B cell (primary cell): ENCODE data around the gene PREB. TPM values are rescaled to one million over a fixed set of nuclear protein-coding genes. Genes with fewer than 3 reads are reported as not detected.

Experiments
- ATAC-seq: fragments of 200-7000 bp; cut with Tn5 transposase; one replicate; pipeline ENCODE4 v1.10.0; 2021; ENCODE audit warnings: low read depth, mild to moderate bottlenecking, moderate number of reproducible peaks, moderate library complexity
- CTCF ChIA-PET: fragments of 350-600 bp; sonication (Branson Sonifier 250); formaldehyde crosslinking; loops from one replicate; lab custom pipeline; 2021; ENCODE audit warnings: antibody characterized with exemption, inconsistent platforms; lab: Charles Lee
- POLR2A ChIA-PET: fragments of 350-600 bp; sonication (Branson Sonifier 250); formaldehyde crosslinking; loops from one replicate; lab custom pipeline; 2021; ENCODE audit warnings: antibody characterized with exemption; lab: Charles Lee
- DNase-seq: peaks from one replicate; pipeline ENCODE4 v3.0.0; 2013
- H2AFZ ChIP-seq: 2 replicates; pipeline ENCODE4 v1.6.1; 2012; ENCODE audit warnings: mild to moderate bottlenecking, low read depth, low read length; ENCODE audit not compliant: insufficient read depth, poor library complexity, severe bottlenecking
- H3K27ac ChIP-seq, 2 donors: 1 replicate in 1 of 2; 2 replicates in 1 of 2; pipeline ENCODE4 v1.5.1; 2012 to 2013; ENCODE audit warnings: low read length in 2 of 2, mild to moderate bottlenecking in 2 of 2, moderate library complexity in 1 of 2
- H3K27me3 ChIP-seq, 4 experiments: fragments of 200-600 bp in 1 of 4; sonication (generic) in 1 of 4; replicated peaks in 1 of 4; 1 replicate in 2 of 4; 2 replicates in 2 of 4; pipeline versions ENCODE4 v1.6.1 to v1.7.0; 2013 to 2016; ENCODE audit warnings: low read length in 3 of 4, mild to moderate bottlenecking in 2 of 4, mixed read lengths in 1 of 4, moderate library complexity in 1 of 4; ENCODE audit not compliant: insufficient read depth in 4 of 4, control insufficient read depth in 3 of 4; ENCODE audit errors: control extremely low read depth in 1 of 4
- H3K36me3 ChIP-seq, 2 experiments: replicated peaks in 1 of 2; 1 replicate in 1 of 2; 2 replicates in 1 of 2; pipeline versions ENCODE4 v1.6.1 to v1.7.1; 2013; ENCODE audit warnings: low read length in 1 of 2; ENCODE audit not compliant: insufficient read depth in 2 of 2, control insufficient read depth in 1 of 2; ENCODE audit errors: control extremely low read depth in 1 of 2, extremely low read depth in 1 of 2
- H3K4me1 ChIP-seq, 2 donors: fragments of 200-600 bp in 1 of 2; sonication (generic) in 1 of 2; 1 replicate in 1 of 2; 2 replicates in 1 of 2; pipeline versions ENCODE4 v1.5.1 to v1.6.1; 2013 to 2017; ENCODE audit warnings: low read length in 2 of 2; ENCODE audit not compliant: control insufficient read depth in 2 of 2, insufficient read depth in 2 of 2
- H3K4me2 ChIP-seq: replicated peaks from 2 replicates; pipeline ENCODE3; 2012; ENCODE audit warnings: mild to moderate bottlenecking, low read depth, low read length; ENCODE audit not compliant: poor library complexity, severe bottlenecking
- H3K4me3 ChIP-seq, 5 experiments: fragments of 200-600 bp in 1 of 5; sonication (generic) in 1 of 5; 1 replicate in 3 of 5; 2 replicates in 2 of 5; pipeline versions ENCODE4 v1.5.1 to v1.7.0; 2011 to 2016; ENCODE audit warnings: low read length in 4 of 5, mild to moderate bottlenecking in 4 of 5, low read depth in 2 of 5, control low read depth in 1 of 5, moderate library complexity in 1 of 5; ENCODE audit not compliant: insufficient read depth in 1 of 5; ENCODE audit errors: control extremely low read depth in 1 of 5, extremely low read depth in 1 of 5
- H3K79me2 ChIP-seq: fragments of 200-600 bp; sonication (generic); one replicate; pipeline ENCODE4 v1.6.0; 2016; ENCODE audit warnings: low read length; ENCODE audit not compliant: control insufficient read depth, insufficient read depth
- H3K9ac ChIP-seq: fragments of 200-600 bp; sonication (generic); 2 replicates; pipeline ENCODE4 v1.6.1; 2017; ENCODE audit warnings: mild to moderate bottlenecking, low read length, moderate library complexity
- H3K9me3 ChIP-seq, 3 donors: one replicate each; pipeline versions ENCODE4 v1.6.1 to v1.7.1; 2013; ENCODE audit warnings: low read length in 2 of 3; ENCODE audit not compliant: control insufficient read depth in 2 of 3, insufficient read depth in 1 of 3; ENCODE audit errors: control extremely low read depth in 1 of 3
- H4K20me1 ChIP-seq: 2 replicates; pipeline ENCODE4 v1.6.0; 2012; ENCODE audit warnings: mild to moderate bottlenecking, low read length; ENCODE audit not compliant: insufficient read depth, control insufficient read depth, poor library complexity, severe bottlenecking
- H3K27ac Mint-ChIP-seq: one replicate; pipeline ENCODE4 v1.8.0; 2021; ENCODE audit warnings: mixed read lengths
- H3K27me3 Mint-ChIP-seq: one replicate; pipeline ENCODE4 v1.8.0; 2021; ENCODE audit warnings: mixed read lengths
- H3K4me1 Mint-ChIP-seq: one replicate; pipeline ENCODE4 v1.8.0; 2021; ENCODE audit warnings: mixed read lengths
- H3K4me3 Mint-ChIP-seq: one replicate; pipeline ENCODE4 v1.8.0; 2021; ENCODE audit warnings: mixed read lengths
- H3K9me3 Mint-ChIP-seq: one replicate; pipeline ENCODE4 v1.8.0; 2022; ENCODE audit warnings: mixed read lengths; ENCODE audit not compliant: insufficient read depth
- CTCF ChIP-seq: fragments of 200-600 bp; IDR thresholded peaks from one replicate; pipeline ENCODE4 v1.8.0; 2022; ENCODE audit warnings: antibody characterized with exemption, mild to moderate bottlenecking
- EZH2 ChIP-seq: IDR thresholded peaks from 2 replicates; pipeline ENCODE4 v1.6.1; 2012; ENCODE audit warnings: borderline replicate concordance, low read depth, mild to moderate bottlenecking, moderate library complexity, low read length; ENCODE audit not compliant: insufficient read depth, poor library complexity, severe bottlenecking
- WGBS: methylation state at CpG from one replicate; pipeline ENCODE4 v1.1.5; 2013; ENCODE audit warnings: missing lambda C conversion rate; ENCODE audit not compliant: insufficient coverage; 5-methylcytosine and 5-hydroxymethylcytosine counted together
- intact Hi-C: fragments of 100-400 bp; cut with micrococcal nuclease; formaldehyde crosslinking; loops from one replicate; pipeline ENCODE4 v1.10.0; 2022
- polyA plus RNA-seq: library from polyadenylated mRNA; depleted of rRNA; stranded (reverse); fragments of >200 nt; gene quantifications from 2 replicates; pipeline ENCODE4 v1.2.3, GENCODE V29; 2012
- total RNA-seq, 2 donors: library from RNA; stranded (reverse); fragments of 120-200 nt in 1 of 2; gene quantifications; 1 replicate in 1 of 2; 2 replicates in 1 of 2; pipeline versions ENCODE4 v1.2.3 to v1.2.4, GENCODE V29; 2013 to 2022

PREB gene
- total and polyA plus RNA-seq, 2 donors (not counting 1 experiment from before 2014, with no cell fraction given) = 46.0 to 88.9 TPM

DNA sequence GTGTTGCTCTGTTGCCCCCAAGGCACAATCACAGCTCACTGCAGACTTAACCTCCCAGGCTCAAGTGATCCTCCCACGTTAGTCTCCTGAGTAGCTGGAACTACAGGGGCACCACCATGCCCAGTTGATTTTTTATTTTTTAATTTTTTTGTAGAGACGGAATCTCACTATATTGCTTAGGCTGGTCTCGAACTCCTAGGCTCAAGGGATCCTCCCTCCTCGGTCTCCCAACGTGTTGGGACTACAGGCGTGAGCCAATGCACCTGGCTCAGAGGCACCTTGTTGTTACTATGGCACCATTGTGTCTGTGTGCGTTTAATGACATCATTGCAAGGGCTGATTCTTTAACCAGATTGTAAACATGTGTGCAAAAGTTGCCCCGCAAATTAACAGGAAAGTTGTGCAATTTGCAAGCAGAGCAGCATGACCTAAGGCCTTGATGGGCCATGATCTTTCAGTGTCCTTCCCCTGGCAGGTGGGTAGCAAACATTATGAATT lies 37.0 kb upstream of the PREB start:
- H3K9me3 Mint-ChIP-seq = no peaks in the 10 kb centered on the region
- H3K27me3 Mint-ChIP-seq = peaks cover under 1% of the 10 kb centered on the region
- Histone ChIP-seq H2AFZ (no peak overlapping the region), H3K27ac (no peak overlapping the region), H3K9me3 (no peaks in the 10 kb centered on the region), H3K9ac (no peak overlapping the region), H3K79me2 (no peaks in the 10 kb centered on the region), H3K27me3 (peaks cover 0 to 3% (median 0%) of the 10 kb centered on the region in 4 experiments), H3K36me3 (no peaks in the 10 kb centered on the region), H3K4me2 (no peak overlapping the region), H3K4me3 (no peak overlapping the region), H4K20me1 (no peaks in the 10 kb centered on the region), H3K4me1 (peaks cover 7 to 10% of the 10 kb centered on the region in 2 donors)
- ATAC-seq (no peak), DNase-seq (no peak)
- H3K27ac Mint-ChIP-seq = no peak overlapping the region
- intact Hi-C loops = no loop called here
- peaks cover 7% of the 10 kb centered on the region for H3K4me1 Mint-ChIP-seq
- 87% methylated on average over 7 of the region's 8 CpGs for WGBS
- no peak overlapping the region for H3K4me3 Mint-ChIP-seq
- ChIA-PET CTCF (interaction anchor here (0.7 to 2.1 kb wide), 9 partner anchors 12 to 212 kb away, joined by 3 to 10 read pairs (median 5); no protein-coding TSS in a partner anchor), POLR2A (no interaction called here)
- TF ChIP-seq EZH2 (no peak), CTCF (no peak)

DNA sequence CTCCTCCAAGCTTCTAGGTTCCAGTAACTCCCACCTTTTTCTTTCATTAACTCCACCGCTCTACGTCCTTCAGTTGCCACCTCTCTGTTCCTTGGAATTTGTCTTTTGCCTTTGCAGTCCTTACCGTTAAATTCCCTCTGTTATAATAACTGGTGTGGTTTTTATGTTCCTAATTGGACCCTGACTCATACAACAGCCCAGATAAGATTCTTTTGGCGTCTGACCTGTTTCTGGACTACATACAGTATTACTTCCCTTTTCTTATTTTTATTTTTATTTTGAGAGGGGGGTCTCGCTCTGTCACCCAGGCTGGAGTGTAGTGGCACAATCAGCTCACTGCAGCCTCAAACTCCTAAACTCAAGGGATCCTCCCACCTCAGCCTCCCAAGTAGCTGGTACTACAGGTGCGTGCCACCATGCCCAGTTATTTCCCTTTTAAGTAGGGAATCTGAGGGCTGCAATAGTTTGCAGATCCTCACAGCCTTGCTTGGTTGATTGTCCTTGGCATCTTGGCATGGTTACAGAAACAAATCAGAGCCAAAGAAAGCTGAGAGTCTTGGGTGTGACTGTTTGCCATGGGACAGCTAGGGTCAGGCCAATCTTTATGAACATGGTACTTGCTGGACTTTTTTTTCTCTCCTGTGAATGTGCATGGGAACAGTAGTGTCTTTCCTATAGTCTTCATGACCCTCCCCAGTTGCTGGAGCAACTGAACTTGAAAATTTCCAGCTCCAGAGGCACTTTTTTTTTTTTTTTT lies 36.3 kb upstream of the PREB start:
- ATAC-seq = no peak
- H3K4me1 Mint-ChIP-seq = peaks cover 7% of the 10 kb centered on the region
- Histone ChIP-seq H3K4me1 (peaks cover 7 to 10% of the 10 kb centered on the region in 2 donors), H3K27me3 (peaks cover 0 to 3% (median 0%) of the 10 kb centered on the region in 4 experiments), H4K20me1 (no peaks in the 10 kb centered on the region), H3K79me2 (no peaks in the 10 kb centered on the region), H3K9ac (peak overlapping the region; percentile 34), H3K27ac (no peak overlapping the region), H3K4me2 (peak overlapping the region; percentile 67), H3K4me3 (no peak overlapping the region), H3K9me3 (no peaks in the 10 kb centered on the region), H3K36me3 (no peaks in the 10 kb centered on the region), H2AFZ (peak overlapping the region; percentile 71)
- DNase-seq = no peak
- no CpG with 5 or more reads among the region's 6 CpGs for WGBS
- TF ChIP-seq EZH2 = no peak
- no peak for TF ChIP-seq CTCF
- ChIA-PET CTCF (interaction anchor here (0.7 to 2.1 kb wide), 18 partner anchors 10 to 211 kb away, joined by 3 to 20 read pairs (median 5); partner anchors contain the start of gene AGBL5), POLR2A (no interaction called here)
- no peaks in the 10 kb centered on the region for H3K9me3 Mint-ChIP-seq
- H3K27ac Mint-ChIP-seq = no peak overlapping the region
- H3K27me3 Mint-ChIP-seq = no peaks in the 10 kb centered on the region
- intact Hi-C loops = no loop called here
- H3K4me3 Mint-ChIP-seq = peak overlapping the region; percentile 55
